Measurements from ENCODE around the gene MARVELD1.

DNA sequence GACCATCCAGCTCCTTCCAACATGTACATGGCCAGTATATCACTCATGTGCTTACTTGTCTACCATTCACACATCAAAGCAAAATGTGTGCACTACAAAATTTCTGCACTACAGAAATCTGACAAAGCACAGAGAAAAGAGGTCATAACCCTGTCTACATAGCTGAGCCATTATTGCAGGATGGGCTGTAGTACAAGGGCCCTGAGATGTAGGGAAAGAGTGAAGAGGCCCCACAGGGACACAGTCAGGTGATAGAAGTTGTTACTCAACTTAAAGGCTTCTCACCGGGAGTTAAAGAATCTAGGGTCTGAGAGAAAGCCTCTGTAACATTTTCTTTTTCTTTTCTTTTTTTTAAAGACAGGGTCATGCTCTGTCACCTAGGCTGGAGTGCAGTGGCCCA, 44.0 kb upstream of the MARVELD1 start:
- no peak for TF ChIP-seq CTCF (IDR thresholded peaks at IDR 0.05; ENCODE audit: low read depth, low read length)
- TF ChIP-seq, protein P1, sequence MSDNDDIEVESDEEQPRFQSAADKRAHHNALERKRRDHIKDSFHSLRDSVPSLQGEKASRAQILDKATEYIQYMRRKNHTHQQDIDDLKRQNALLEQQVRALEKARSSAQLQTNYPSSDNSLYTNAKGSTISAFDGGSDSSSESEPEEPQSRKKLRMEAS (IDR thresholded peaks at IDR 0.05; ENCODE audit: low read depth, low read length): no peak

Data from NB4 (cell line).